HG03439 (cell line): ENCODE measurements around the gene EFL1.
A peak's percentile ranks its signal among the peaks of the same experiment; 100 is the strongest.
"Not testable (repeated sequence)": the region's sequence is repeated elsewhere in the genome, so short reads cannot be mapped to it uniquely, and the experiment has no call there.

Experiments used
- ATAC-seq: cut with Tn5 transposase; IDR thresholded peaks from one replicate; pipeline ENCODE4 v1.9.1; 2021; ENCODE audit warnings: mild to moderate bottlenecking, moderate library complexity; ENCODE audit not compliant: unreplicated experiment

Gene EFL1

GRCh38 chr15:82262422-82263026, at the start of gene EFL1, which contains the start of gene SAXO2:
TSS of gene EFL1 (minus strand) at chr15:82262734. CDS start at chr15:82261778, 956 bp downstream.
TSS of gene SAXO2 (plus strand) at chr15:82262818. CDS start at chr15:82262880, 62 bp downstream.
- peak; percentile 96 for ATAC-seq

- ATAC-seq, result not testable (repeated sequence)
Measured at GRCh38 chr15:82311321-82311720, 48.8 kb upstream of the EFL1 start.

GRCh38 chr15:82309802-82310201, 47.3 kb upstream of the EFL1 start:
- no peak for ATAC-seq

- ATAC-seq, result no peak
Measured at GRCh38 chr15:82307714-82308081, 45.2 kb upstream of the EFL1 start.

- no peak for ATAC-seq
Measured at GRCh38 chr15:82306791-82307713, 44.5 kb upstream of the EFL1 start.

GRCh38 chr15:82305621-82306048, 43.1 kb upstream of the EFL1 start:
- ATAC-seq, result no peak

- no peak for ATAC-seq
Measured at GRCh38 chr15:82304778-82305090, 42.2 kb upstream of the EFL1 start.

GRCh38 chr15:82303956-82304777, 41.6 kb upstream of the EFL1 start:
- ATAC-seq, result no peak

- no peak for ATAC-seq
Measured at GRCh38 chr15:82301296-82302016, 38.9 kb upstream of the EFL1 start.

- no peak for ATAC-seq
Measured at GRCh38 chr15:82300883-82301282, 38.3 kb upstream of the EFL1 start.

GRCh38 chr15:82300326-82300725, 37.8 kb upstream of the EFL1 start:
- not testable (repeated sequence) for ATAC-seq

- ATAC-seq, result not testable (repeated sequence)
Measured at GRCh38 chr15:82299511-82299914, 37.0 kb upstream of the EFL1 start.

- no peak for ATAC-seq
Measured at GRCh38 chr15:82298520-82298919, 36.0 kb upstream of the EFL1 start.

GRCh38 chr15:82298032-82298431, 35.5 kb upstream of the EFL1 start:
- ATAC-seq, result no peak

- ATAC-seq, result no peak
Measured at GRCh38 chr15:82297546-82297945, 35.0 kb upstream of the EFL1 start.

GRCh38 chr15:82294061-82294690, 31.6 kb upstream of the EFL1 start:
- no peak for ATAC-seq

GRCh38 chr15:82292271-82292670, 29.7 kb upstream of the EFL1 start:
- ATAC-seq, result no peak

GRCh38 chr15:82288202-82288601, 25.7 kb upstream of the EFL1 start:
- ATAC-seq, result not testable (repeated sequence)

GRCh38 chr15:82286475-82286874, 23.9 kb upstream of the EFL1 start:
- ATAC-seq, result peak; percentile 83

GRCh38 chr15:82284381-82284780, 21.8 kb upstream of the EFL1 start:
- ATAC-seq, result not testable (repeated sequence)
